ENCODE data around the gene TBCD.

- TF ChIP-seq POLR2AphosphoS5 (IDR thresholded peaks at IDR 0.05; ENCODE audit: borderline replicate concordance, low read depth, low read length) (no peak), EZH2 (IDR thresholded peaks at IDR 0.05) (no peak), FOXP2 (optimal IDR thresholded peaks at IDR 0.05; ENCODE audit: control extremely low read depth, extremely low read length, insufficient read depth) (no peak)
Observed at GRCh38 chr17:82902972-82903874, 151.4 kb downstream of the TBCD start.
